Measurements from ENCODE around the gene NKRF.

Gene NKRF

DNA sequence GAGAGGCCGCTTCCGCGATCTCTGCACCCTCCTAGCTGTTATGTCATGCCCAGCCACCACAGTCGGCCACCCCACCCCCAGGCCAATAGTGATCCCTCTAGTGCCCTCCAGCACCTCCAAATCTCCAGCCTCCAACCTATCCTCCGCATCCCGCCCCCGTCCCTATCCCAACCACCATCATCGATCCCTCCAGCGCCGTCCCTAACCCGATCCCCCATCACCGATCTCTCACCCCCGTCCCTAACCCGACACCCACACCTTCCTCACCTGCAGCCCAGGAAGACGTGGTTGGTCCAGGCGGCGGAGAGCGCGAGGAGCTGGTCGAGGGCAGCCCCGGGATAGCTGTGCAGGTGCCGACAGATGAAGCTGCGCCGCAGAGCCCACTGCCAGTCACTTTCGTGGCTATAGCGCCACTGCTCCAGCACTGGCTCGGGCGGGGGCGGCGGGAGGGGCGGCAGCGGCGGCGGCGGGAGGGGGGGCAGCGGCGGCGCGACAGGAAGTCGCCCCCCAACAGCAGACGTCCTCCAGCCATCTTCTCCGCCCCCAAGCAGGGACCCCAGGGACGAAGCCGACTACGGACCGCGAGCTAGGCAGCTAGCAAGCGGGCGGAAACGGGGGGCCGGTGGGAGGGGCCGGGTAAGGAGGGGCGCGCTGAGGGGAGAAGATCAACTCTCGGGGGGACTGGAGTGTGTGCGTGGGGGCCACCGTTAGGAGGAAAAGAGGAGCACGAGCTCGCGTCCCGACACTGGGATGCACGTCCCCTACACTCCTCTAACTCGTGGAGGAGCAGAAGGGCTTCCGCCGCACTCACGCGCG is 552 bp downstream of the NKRF start:
- DNase-seq: peak; percentile 26

- DNase-seq: no peak
Measured at GRCh38 chrX:119604766-119605463, 1.3 kb downstream of the NKRF start.

DNA sequence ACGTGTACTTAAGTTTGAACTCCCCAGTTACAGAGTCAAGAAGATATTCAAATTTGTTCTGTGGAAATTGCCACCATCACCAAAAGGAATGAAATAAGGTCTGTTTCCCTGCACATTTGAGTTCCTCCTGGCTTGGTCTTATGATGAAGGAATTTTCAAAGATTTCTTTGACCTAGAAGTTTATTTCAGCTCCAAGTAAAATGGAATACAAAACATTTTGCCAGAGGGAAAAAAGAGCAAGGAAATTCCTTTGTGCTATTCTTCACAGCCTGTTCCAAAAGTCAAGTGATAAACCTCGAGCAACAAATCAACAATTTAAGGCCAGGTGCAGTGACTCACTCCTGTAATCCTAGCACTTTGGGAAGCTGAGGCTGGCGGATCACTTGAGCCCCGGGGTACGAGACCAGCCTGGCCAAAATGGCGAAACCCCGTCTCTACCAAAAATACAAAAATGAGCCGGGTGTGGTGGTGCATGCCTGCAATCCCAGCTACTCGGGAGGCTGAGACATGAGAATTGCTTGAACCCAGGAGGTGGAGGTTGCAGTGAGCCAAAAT is 3.4 kb downstream of the NKRF start:
- DNase-seq: no peak

GRCh38 chrX:119589810-119590209 is 16.4 kb downstream of the NKRF start:
- DNase-seq: no peak

DNA sequence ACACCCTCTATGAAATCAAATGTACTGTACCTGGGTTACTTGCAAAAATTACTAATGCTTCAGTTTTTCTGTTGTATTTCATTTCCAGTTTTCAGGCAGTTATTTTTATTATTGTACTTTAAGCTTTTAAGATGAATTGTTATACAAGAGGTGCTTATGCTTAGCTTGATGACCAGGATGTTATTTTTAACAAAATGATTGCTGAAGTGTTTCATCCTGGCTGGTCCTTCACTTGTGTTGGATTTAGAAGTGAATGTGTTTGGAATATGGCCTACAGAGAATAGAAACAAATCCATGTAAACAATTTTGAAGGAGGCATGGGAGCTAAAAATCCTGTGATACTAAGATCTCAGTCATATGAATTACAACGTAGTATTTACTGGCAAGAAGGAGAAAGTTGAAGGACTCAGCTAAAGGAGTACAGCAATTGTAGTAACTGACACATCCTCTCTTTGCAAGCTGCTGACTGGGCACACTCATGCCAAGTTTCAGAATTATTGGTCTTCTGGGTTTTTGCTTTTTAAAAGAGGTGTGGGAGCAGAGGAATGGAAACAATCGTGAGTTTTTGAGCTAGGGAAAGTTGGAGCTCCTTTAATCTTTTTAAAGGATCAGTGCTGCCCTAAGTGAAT is 22.7 kb downstream of the NKRF start:
- no peak for DNase-seq

DNA sequence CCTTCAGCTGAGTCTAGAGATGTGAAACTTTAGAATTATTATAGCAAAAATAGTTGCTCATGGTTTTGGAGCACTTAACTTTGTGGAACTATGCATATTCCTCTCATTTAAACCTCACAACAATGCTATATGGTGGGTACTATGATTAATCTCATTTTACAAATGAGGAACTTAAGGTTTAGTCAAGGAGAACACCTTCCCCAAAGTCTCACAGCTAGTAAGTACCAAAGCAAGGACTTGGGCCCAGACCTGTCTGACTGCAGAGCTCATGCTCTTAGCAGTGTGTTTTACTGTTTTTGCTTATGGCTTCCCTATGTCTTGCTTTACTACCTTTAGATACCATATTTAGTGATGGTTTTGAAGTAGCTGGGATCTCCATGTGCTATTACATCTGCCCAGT is 26.8 kb downstream of the NKRF start:
- no peak for DNase-seq

GRCh38 chrX:119574394-119575266 is 31.6 kb downstream of the NKRF start, which contains the start of gene UBE2A:
TSS of gene UBE2A (plus strand) at chrX:119574563. CDS start at chrX:119574712, 149 bp downstream.
- DNase-seq: peak; percentile 93

- peak; percentile 29 for DNase-seq
Measured at GRCh38 chrX:119573840-119574393, 32.3 kb downstream of the NKRF start.

GRCh38 chrX:119573222-119573621 is 33.0 kb downstream of the NKRF start:
- DNase-seq: no peak

- DNase-seq: no peak
Measured at GRCh38 chrX:119570351-119570835, 35.8 kb downstream of the NKRF start.

GRCh38 chrX:119565107-119565663 is 41.0 kb downstream of the NKRF start, which contains the start of gene STEEP1:
TSS of gene STEEP1 (minus strand) at chrX:119565409. CDS start at chrX:119565355, 54 bp downstream.
- peak; percentile 89 for DNase-seq

GRCh38 chrX:119552508-119552907 is 53.7 kb downstream of the NKRF start:
- no peak for DNase-seq

DNA sequence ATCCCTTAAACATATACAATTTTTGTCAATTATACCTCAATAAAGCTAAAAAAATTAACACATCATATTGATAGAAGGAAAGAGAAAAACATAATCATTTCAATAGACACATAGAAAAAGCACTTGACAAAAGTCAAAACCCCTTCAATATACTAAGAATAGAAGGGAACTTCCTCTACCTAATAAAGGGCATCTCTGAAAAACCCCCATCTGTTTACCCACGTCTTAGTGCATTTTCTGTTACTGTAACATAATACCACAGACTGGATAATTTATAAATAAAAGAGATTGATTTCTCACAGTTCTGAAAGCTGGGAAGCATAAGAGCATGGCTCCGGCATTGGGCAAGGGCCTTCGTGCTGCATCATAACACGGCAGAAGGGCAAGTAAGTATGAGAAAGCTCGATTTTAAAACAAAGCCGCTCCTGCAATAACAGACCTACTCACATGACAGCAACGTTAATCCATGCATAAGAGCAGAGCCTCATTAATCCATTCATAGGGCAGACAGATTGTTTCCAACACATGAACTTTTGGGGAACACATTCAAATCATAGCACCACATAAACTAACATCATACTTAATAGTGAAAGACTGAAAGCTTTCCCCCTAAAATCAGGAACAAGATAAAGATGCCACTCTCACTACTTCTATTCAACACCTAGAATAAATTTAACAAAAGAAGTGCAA is 56.8 kb downstream of the NKRF start:
- no peak for DNase-seq

DNA sequence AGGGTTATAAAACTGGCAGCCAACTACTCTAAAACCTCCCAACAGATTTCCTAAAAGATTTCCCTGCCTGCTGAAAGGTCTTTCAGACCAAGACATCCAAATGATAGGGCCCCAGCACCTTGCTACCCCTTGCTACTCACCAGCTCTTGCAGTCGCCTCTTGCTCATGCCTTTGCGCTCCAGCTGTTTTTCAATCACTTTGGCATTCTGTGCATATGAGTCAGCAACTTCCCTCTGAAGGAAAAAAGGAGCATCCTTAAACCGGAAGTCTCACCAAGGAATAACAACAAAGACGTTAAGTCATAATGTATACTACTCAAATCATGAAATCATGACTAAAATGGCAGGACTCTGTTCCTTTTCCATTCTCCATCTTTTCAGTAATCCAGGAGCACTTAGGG is 65.0 kb downstream of the NKRF start:
- DNase-seq: peak; percentile 9

- DNase-seq: peak; percentile 26
Measured at GRCh38 chrX:119539872-119540271, 66.4 kb downstream of the NKRF start.

Data from suppressor macrophage treated with lipopolysaccharide for 4 hours (primary cell).